HG02642 (cell line): Measurements from ENCODE around the gene DYNLL1.
A peak's percentile ranks its signal among the peaks of the same experiment; 100 is the strongest.
"Not testable (repeated sequence)": the region's sequence is repeated elsewhere in the genome, so short reads cannot be mapped to it uniquely, and the experiment has no call there.

Experiments used
- ATAC-seq: cut with Tn5 transposase; IDR thresholded peaks from one replicate; pipeline ENCODE4 v1.9.1; 2021; ENCODE audit warnings: mild to moderate bottlenecking; ENCODE audit not compliant: unreplicated experiment, poor library complexity

The DYNLL1 gene

DNA sequence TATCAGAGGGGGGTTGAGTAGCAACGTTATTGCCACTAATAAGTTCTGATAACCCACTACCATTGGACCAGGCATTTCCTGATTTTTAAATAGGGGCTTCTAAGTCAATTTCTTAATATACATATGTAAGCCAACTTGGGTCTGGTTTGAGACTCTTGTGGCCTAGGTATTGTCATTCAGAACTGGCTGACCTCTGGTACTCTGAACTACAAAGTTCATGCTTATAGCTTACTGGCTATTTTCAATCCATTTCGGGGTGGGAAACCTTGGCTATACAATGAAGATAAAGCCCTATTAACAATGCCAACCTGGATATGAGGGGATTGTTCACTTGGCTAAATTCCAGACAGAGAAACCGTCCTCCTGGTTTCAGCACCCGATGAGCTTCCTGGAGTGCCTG is 8.7 kb downstream of the DYNLL1 start:
- ATAC-seq, result no peak

DNA sequence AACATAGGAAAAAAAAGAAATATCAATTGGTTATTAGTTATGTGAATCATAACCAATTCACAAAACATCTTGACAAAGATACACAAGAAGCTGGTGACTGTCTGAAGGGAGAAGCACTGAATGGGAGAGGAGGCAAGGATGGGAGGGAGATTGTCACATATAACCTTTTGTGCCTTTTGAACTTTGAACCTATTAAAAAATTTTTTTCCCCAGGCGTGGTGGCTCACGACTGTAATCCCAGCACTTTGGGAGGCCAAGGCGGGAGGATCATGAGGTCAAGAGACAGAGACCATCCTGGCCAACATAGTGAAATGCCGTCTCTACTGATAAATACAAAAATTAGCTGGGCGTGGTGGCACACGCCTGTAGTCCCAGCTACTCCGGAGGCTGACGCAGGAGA is 12.6 kb downstream of the DYNLL1 start:
- ATAC-seq, result no peak

DNA sequence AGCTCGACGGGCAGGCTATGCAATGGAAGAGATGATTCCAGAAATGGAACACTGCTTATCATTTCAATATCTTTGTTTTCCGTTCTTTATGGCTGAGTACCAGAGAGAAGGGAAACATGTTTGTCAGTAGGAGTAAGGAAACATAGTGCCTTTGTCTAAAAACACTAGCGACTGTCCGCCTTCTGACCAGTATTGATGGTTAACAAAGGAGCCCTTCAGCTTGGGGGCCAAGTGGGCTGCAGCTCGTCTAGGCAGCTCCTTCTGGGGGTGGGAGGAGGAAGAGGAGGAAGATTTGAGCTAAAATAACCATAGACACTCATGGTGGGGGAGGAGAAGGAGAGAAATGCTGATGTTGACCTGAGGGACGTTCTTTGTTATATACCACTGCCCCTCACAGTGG is 18.1 kb downstream of the DYNLL1 start:
- no peak for ATAC-seq

DNA sequence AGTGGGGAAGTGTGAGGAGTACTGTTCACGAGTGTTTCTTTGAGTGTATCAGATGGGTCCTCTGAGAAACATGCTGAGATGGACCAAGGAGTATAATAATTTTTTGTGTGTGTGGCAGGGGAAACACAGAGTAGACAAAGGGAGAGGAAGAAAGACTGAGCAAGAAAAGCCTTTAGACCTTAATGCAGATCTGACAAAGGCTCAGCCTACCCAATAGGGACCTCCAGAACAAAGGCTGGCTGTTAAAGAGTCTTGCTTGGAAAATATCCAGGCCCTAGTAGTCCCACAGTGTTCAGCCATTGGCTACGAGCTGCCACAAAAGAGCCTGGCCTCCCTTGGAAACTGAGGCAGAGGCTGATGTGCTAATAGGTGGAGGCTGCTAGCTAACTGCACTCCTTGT is 19.6 kb downstream of the DYNLL1 start:
- no peak for ATAC-seq

DNA sequence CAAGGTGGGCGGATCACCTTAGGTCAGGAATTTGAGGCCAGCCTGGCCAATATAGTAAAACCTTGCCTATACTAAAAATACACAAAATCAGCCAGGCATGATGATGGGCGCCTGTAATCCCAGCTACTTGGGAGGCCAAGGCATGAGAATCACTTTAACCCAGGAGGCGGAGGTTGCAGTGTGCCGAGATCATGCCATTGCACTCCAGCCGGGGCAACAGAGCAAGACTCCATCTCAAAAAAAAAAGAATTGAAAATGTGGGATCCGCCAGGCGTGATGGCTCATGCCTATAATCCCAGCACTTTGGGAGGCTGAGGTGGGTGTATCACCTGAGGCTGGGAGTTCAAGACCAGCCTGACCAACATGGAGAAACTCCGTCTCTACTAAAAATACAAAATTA is 23.4 kb downstream of the DYNLL1 start:
- not testable (repeated sequence) for ATAC-seq

DNA sequence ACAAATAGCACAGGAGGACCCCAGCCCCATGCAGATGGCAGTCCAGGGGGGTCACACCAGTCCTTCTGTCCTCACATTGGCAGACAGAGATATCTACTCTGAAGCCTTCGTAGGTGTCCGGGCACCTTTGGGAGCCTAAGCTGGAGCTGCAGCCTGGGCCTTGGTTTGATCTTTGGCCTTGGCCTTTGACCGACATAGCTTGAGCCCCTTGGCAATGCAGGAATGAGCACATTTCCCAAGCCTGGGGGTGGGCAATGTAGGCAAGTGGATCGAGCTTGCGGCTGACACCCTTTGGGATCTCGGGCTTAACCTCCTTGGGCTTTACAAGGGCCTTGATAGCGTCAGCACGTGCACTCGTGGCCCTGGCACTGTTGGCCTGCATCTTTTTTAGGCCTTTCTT is 26.7 kb downstream of the DYNLL1 start:
- ATAC-seq, result no peak

DNA sequence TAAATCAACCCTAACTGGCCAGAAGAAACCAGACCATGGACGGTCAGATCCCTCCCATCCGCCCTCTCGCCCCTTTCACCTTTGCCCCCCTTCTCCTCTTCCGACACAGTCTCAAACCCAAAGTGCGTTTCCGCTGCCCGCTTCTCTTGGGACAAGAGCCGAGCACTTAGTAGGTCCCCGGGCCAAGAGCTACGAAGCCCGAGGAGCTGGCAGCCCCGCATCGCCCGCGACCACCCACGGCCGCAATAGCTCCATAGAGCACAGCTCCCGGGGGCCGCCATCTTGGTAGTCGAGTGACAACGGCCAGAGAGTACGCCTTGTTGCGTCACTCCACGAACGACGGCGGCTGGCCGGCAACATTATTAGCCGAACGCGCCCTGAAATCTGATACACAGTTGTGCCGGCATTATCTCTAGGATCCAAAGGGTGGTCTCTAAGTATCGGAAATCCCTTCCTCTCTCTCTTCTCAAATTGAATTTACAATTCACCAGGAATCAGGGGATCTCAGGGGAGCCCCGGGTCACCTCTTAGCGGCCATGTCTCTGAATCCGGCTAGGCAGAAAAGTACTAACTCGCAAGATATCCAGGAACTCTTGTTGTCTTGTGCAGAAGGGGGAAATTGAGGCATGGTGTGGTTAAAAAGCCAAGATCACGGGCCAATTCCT is 33.1 kb downstream of the DYNLL1 start, which contains the start of gene COQ5:
Gene COQ5, minus strand, starts transcription at position 298 of the 665 bp plus-strand sequence. Its CDS starts 17 bp downstream, at position 281.
- peak; percentile 87 for ATAC-seq

DNA sequence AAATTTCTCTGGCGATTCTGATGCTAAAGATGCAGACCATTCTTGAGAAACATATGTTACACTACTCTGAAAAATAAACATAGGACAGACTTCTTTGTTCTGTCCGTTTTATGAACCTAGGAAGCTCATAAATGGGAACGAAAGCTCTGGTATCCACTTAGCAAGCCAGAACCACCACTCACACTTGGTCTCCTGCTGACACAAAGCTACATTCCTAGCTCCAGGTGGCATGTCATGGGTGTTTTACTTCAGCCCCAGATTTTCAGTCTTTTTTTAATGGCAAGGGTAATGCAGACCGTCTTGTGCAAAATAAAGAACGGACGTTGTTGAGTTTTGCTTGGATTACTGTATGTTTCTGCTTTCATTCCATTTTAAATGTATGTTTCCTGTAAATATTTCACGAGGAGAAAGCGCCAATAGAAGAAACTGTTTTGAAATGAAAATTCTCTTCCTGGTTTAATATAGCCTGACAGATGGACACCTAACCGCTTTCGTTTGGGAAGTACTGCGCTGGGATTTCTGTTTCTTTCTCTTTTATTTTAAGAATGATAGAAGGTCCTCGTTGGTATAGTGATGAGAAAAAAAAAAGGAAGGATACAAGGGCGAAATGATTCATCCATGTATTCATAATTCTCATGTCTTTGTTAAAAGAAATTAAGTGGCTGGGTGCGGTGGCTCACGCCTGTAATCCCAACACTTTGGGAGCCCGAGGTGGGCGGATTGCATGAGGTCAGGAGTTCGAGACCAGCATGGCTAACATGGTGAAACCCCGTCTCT is 33.9 kb downstream of the DYNLL1 start:
- no peak for ATAC-seq

DNA sequence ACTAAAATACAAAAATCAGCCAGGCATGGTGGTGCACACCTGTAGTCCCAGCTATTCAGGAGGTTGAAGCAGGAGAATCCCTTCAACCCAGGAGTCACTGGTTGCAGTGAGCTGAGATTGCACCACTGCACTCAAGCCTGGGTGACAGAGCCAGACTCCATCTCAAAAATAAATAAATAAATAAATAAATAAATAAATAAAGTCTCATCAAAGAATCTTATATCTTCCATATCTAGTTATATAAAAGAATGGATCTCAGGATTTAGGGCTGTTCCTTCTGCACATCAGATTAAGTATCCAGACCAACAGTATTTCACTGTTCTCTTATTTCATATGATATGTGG is 34.5 kb downstream of the DYNLL1 start:
- not testable (repeated sequence) for ATAC-seq

DNA sequence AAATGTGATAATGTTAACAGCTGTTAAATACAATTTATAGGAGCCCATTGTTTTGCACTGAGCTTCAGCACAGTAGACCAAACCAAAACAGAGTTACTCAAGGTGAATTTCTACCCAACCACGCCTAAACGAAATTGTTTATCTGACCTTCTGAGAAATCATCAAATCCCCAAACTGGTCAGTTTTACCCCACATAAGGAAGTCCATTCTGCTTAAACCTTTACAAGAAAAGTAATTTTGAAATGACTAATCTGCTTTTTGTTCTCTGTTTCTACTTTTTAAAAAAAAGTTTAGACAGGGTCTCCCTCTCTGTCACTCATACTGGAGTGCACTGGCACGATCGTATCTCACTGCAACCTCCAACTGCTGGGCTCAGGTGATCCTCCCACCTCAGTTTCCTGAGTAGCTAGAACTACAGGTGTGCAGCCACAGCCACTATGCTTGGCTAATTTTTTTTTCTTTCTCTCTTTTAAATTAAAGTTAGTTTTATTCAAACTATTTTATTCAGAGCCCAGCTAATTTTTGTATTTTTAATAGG is 36.9 kb downstream of the DYNLL1 start:
- no peak for ATAC-seq

DNA sequence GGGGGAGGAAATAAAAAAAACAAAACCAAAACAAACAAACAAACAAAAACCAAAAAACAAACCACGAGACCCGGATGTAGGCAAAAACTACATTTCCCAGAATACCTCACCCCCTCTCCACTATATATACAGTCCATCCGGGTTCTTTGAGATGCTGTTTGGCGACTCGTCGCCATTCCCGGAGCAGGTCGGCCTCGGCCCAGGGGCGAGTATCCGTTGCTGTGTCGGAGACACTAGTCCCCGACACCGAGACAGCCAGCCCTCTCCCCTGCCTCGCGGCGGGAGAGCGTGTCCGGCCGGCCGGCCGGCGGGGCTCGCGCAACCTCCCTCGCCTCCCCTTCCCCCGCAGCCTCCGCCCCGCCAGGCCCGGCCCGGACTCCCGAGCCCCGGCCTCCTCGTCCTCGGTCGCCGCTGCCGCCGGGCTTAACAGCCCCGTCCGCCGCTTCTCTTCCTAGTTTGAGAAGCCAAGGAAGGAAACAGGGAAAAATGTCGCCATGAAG is 38.3 kb downstream of the DYNLL1 start, which contains the start of gene RNF10:
Gene RNF10, plus strand, starts transcription at position 154 of the 500 bp plus-strand sequence. CDS start 456 bp downstream, outside the sequence.
- ATAC-seq, result peak; percentile 67

DNA sequence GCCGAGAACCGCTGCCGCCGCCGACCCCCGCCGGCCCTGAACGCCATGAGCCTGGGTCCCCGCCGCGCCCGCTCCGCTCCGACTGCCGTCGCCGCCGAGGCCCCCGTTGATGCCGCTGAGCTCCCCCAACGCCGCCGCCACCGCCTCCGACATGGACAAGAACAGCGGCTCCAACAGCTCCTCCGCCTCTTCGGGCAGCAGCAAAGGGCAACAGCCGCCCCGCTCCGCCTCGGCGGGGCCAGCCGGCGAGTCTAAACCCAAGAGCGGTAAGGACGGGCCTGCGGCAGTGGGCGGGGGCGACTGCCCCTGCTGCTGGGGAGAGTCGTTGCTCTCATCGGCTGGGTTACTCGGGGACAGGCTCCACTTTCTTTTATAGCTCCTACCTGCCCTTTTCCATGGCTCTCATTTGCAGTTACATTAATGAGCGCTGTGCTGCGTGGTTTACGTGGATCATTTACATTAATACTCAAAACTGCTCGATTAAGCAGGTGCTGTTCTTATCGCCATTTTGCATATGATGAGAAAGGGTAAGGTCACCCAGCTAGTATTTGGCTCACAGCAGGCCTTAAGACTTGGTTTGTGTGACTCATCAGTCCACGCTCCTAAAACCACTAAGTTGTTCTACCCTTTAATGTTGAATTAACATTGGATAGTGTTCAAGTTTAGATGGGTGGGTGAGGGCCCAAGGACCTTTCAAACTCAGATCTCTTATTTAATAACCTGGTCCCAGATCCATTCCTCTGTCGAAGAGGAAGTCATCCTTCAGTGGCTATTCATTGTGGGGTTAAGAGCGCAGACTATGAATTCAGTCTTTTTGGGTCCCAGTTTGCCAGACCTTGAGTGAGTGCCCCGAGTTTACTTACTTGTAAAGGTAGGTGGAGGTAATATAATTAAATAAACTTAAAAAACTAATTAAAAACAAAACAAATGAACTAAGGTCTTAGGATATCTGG is 39.1 kb downstream of the DYNLL1 start:
- ATAC-seq, result peak; percentile 55

DNA sequence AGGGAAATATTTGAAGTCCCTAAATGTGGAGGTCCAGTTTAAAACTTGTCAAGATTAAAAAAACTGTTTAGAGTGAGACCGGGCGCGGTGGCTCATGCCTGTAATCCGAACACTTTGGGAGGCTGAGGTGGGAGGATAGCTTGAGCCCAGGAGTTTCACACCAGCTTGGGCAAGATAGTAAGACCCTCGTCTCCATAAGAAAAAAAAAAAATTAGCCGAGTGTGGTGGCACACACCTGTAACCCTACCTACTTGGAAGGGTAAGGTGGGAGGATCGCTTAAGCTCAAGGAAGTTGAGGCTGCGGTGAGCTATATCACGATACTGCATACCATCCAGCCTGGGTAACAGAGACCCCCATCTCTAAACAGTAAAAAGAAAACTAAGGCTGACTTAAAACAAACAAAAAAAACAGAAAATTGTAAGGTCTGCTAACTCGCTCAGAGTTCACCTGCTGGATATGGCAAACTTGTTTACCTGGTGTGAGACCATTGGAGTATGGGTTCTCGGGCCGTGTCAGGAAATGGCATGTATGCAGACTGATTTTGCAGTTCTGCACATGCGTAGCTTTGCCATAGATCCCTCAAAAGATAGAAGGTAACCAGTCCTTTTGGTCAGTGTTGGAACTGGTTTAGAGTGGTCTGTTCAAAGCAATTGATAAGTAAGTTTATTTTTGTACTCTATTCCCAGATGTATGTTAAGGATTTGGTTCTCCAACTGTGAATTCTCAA is 40.3 kb downstream of the DYNLL1 start:
- no peak for ATAC-seq

DNA sequence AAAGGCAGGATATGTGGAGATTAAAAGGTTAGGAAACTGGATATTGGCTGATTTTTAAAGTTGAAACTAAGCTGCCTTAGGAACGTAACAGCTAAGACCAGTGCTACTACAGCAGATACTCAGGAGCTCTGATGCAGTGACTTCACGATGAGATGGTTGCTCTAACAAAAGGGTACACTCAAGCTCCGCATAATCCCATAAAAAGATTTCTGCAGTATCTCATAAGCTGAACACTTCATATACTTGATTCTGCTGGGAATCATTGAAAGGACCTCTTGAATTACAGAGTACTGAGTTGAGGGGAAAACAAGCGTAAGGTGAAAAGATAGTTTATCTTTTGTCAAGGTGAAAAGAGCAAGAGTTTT is 41.9 kb downstream of the DYNLL1 start:
- no peak for ATAC-seq

DNA sequence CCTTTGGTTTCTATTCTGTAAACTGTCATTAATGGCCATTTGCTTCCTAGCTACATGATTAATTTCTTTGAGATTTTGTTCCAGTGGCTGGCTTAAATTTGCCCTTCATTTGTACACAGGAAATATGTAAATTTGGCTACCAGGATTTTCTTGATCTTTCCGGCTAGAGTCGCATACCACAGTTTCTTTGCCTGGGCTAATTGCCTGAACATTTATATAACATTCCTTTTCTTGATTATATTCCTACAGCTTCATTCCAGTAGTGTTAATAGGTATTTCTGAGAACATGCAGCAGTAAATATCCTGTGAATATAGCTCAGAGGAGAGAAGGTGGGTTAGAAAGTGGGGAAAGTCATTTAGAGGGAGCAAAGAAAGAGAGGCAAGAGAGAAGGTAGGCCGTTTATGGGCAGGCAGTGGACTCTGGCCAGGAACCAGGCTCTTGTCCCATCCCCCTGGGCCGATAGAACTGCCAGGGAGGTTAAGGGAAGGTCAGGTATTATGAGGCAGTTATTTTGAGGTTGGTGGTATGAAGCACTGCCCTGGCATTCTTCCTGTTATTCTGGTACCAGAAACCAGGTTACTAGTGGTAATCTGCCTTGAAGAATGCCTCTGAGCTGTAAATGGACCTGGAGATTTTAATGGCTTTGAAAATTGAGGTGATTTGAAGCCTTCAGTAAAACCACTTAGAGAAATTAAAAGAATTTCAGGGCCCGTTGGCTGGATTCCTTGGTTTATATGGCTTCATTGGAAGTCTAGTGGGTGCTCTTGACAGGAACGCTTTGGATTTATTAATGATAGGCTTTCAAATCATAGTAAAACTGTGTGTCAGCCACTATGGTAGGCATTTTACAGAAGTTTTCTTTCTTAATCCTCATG is 42.6 kb downstream of the DYNLL1 start:
- ATAC-seq, result no peak

DNA sequence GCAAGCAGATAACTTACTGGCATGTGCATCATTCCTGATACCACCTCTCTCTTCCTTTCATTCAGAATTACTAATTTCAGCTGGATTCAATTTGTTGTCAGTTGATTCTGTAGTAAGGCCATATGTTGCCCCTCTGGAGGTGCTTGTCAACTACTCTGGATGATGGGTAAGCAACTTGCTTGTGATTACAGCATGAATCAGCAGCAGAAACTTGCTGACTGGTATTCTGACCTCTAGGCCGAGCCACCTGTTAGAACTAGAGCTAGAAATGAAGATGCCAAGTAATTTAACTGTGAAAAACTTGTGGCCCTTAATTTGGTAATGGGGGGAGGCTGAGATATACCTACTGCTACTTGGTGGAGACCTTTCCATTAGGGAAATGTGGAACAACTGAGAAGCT is 43.4 kb downstream of the DYNLL1 start:
- no peak for ATAC-seq

DNA sequence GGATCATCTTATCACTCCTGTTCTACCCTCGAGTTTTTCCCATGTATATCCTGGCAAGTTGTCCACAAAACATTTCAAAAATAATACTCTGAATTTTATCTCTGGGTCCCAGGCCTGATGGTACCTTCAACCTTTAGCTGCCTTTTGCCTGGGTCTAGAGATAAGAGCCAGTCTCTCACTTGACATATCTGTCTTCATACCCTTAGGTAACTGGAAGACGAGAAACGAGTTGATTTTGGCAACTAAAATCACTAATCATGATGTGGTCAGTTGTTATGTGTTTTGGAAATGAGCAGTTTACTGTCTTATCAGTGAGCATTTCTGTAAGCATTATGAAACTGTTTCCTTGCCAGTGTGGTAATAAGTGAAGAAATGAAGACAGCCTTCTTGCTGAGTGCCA is 44.5 kb downstream of the DYNLL1 start:
- ATAC-seq, result no peak

DNA sequence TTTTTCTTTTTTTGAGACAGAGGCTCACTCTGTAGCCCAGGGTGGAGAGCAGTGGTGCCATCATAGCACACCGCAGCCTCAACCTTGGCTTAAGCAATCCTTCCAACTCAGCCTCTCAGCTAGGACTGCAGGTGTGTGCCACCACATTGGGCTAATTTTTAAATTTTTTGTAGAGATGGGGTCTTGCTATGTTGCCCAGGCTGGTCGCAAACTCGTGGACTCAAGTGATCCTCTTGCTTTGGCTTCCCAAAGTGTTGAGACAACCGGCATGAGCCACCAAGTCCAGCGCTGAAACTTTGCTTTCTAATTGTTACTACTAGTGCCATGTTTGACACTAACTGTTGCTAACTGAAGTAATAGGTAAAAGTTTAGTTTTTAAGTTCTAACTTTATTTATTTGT is 46.3 kb downstream of the DYNLL1 start:
- ATAC-seq, result no peak

DNA sequence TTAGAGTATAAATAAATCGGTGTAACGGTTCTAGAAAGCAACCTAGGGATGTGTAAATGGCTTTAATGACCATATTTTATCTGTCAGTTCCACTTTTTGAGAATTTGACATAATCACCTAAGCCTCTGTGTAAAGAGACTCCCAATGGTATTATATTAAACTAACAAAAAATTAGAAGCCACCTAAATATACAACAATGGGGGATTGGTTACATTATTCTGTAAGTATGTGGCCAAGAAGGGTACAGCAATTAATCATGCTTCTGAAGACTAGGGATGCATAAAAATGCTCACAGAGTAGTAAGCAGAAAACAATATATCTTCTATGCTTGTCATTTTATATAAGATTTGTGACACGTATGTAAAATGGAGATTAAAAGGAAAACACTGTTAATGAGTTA is 48.8 kb downstream of the DYNLL1 start:
- no peak for ATAC-seq
